ENCODE data around the gene RAPGEF4.

RAPGEF4 gene

DNA sequence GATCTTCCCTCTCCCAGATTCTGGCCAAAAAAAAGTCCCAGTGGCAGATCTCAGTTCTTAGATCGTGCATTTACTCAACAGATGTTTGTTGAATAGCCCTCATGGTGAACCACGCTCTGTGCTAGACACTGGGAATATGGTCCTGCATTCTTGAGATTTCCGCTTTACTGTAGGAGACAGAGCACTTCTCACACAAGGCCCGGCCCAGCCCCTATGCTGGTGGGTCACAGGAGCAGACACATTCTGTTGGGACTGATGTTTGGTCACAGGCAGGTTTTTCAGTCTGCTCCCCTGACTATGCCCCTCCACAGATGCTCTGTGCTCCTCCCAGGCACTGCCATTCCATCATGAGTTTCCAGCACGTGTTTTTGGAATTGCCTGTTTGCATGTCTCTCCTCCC, 110.9 kb downstream of the RAPGEF4 start:
- TF ChIP-seq, protein P1, sequence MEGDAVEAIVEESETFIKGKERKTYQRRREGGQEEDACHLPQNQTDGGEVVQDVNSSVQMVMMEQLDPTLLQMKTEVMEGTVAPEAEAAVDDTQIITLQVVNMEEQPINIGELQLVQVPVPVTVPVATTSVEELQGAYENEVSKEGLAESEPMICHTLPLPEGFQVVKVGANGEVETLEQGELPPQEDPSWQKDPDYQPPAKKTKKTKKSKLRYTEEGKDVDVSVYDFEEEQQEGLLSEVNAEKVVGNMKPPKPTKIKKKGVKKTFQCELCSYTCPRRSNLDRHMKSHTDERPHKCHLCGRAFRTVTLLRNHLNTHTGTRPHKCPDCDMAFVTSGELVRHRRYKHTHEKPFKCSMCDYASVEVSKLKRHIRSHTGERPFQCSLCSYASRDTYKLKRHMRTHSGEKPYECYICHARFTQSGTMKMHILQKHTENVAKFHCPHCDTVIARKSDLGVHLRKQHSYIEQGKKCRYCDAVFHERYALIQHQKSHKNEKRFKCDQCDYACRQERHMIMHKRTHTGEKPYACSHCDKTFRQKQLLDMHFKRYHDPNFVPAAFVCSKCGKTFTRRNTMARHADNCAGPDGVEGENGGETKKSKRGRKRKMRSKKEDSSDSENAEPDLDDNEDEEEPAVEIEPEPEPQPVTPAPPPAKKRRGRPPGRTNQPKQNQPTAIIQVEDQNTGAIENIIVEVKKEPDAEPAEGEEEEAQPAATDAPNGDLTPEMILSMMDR (IDR thresholded peaks at IDR 0.05; ENCODE audit: extremely low read depth, insufficient read depth, missing control alignments): no peak
- in situ Hi-C loops (cut with MboI; ENCODE audit: low pct_unique_long_range_greater_than_20kb, low sequenced_read_pairs, unreplicated experiment): no loop called here
- no peak for DNase-seq (ENCODE audit: low spot score)

DNA sequence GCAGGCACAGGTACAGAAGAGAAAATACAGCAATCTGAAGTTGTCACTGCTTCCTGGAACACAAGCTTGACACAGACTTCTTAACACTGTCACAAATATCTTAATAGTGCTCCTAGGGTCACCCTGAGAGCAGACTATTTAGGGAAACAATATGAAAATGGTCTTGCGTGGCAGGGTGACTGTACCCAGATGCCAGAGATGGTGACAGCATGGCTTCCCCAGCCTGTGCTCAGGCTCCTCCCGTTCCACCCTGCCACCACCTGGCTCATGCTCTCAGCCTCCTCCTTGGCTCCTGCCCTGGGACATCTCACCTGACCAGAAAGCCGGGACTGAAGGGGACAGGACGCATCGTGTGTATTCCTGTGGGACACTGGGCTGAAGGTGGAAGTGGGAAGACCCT, 111.5 kb downstream of the RAPGEF4 start:
- no peak for DNase-seq (ENCODE audit: low spot score)
- TF ChIP-seq, protein P1 (IDR thresholded peaks at IDR 0.05; ENCODE audit: extremely low read depth, insufficient read depth, missing control alignments): no peak
- in situ Hi-C loops (cut with MboI; ENCODE audit: low pct_unique_long_range_greater_than_20kb, low sequenced_read_pairs, unreplicated experiment): no loop called here

DNA sequence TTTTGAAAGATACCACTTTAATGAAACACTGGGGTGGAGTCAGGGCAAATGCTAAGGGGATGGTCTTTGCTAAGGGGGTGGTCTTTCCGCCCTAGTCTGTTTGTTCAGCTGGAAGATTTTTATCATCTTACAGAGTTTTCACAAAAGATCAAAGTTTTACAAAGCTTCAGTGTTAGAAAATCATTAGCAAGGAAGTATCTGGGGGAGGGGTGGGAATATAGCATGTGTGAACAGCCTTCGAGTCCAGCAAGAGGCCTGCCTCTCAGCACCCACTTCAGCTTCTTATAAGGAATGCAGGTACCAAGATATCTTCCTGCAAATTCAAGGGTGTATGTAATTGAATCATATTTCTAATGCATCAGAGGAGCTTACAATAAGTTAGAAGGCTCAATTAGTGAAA, 112.9 kb downstream of the RAPGEF4 start:
- DNase-seq (ENCODE audit: low spot score): no peak
- in situ Hi-C loops (cut with MboI; ENCODE audit: low pct_unique_long_range_greater_than_20kb, low sequenced_read_pairs, unreplicated experiment): no loop called here
- TF ChIP-seq, protein P1 (IDR thresholded peaks at IDR 0.05; ENCODE audit: extremely low read depth, insufficient read depth, missing control alignments): no peak

DNA sequence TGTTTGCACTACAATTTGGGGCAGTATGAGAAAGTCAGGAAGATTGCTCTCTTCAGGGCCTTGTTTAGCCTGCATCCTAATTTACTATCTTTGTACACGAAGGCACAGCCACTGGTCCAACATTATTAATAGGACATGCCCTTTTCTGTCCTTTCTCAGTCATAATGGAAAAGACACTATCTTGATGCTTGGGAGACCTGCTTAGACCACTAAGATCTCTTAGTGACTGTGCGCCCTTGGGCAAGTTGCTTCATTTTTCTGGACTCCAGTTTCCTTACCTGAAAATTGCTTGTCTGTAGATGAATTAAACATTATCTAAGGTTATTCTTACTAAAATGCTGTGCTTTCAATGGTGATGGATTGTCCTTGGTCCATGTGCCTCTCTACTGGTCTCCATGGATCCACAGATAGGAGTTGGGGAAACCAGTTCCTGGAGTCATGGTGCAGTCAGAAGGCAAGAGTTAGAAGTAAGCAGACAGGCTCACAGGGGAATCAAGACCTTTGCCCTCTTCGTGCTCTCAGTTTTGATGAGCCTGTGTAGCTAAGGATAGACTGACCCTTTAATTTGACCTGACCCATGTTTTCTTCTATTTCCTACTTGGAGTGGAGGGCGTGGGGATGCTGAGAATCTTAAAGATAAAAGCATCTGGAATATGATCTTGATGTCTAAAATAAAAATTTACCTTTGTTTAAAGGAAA, 114.0 kb downstream of the RAPGEF4 start:
- in situ Hi-C loops (cut with MboI; ENCODE audit: low pct_unique_long_range_greater_than_20kb, low sequenced_read_pairs, unreplicated experiment): no loop called here
- TF ChIP-seq, protein P1 (IDR thresholded peaks at IDR 0.05; ENCODE audit: extremely low read depth, insufficient read depth, missing control alignments): no peak

DNA sequence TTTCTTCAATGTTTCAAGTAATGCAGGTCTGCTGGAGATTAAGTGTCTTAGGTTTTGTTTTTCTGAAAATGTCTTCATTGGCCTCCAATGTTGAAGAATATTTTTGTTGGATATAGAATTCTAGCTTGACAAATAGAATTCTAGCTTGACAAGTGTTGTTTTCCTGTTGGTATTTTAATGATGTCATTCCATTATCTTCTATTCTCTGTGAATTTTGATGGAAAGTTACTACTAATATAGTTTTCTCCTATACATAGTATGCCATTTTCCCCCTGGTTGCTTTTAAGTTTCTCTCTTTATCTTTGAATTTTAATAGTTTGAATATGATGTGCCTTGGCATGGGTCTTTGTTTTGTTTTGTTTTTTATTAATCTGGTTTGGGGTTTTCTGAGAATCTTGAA, 119.9 kb downstream of the RAPGEF4 start:
- DNase-seq (ENCODE audit: low spot score): no peak
- TF ChIP-seq, protein P1 (IDR thresholded peaks at IDR 0.05; ENCODE audit: extremely low read depth, insufficient read depth, missing control alignments): no peak
- in situ Hi-C loops (cut with MboI; ENCODE audit: low pct_unique_long_range_greater_than_20kb, low sequenced_read_pairs, unreplicated experiment): no loop called here

More for the DNA sequence above, 114.0 kb downstream of the RAPGEF4 start:
- DNase-seq (ENCODE audit: low spot score): no peak

DNA sequence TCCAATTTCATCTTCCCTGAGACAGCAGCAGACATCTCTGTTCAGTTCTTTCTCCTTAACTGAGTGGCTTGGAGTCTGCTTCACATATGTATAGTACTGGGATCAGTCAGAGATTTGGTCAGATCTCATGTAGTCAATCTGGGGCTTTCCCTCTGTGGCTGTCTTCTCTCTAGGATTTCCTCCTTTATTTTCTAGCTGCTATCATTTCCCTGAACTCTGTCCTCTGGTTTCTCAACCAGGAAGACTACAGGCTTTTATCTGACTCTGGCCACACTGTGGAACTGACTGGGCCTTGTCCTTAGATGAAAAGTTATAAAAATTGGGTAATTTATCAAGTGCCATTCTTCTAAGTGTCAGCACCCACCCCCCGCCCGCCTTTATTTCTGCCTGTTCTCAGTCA, 121.0 kb downstream of the RAPGEF4 start:
- in situ Hi-C loops (cut with MboI; ENCODE audit: low pct_unique_long_range_greater_than_20kb, low sequenced_read_pairs, unreplicated experiment): no loop called here
- DNase-seq (ENCODE audit: low spot score): no peak
- TF ChIP-seq, protein P1 (IDR thresholded peaks at IDR 0.05; ENCODE audit: extremely low read depth, insufficient read depth, missing control alignments): no peak

DNA sequence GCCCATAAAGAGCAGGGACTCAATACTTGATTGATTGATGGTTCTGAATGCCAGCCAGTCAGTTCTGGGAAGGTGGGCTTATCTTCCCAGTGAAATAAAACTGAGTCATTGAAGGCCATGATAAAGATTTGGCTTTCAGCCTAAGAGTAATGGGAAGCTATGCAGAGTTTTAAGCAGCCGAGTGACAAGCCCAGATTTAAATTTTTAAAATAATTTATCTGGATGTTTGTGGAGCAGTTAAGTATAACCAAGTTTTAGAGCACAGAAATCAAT, 122.8 kb downstream of the RAPGEF4 start:
- no peak for DNase-seq (ENCODE audit: low spot score)
- TF ChIP-seq, protein P1 (IDR thresholded peaks at IDR 0.05; ENCODE audit: extremely low read depth, insufficient read depth, missing control alignments): no peak
- in situ Hi-C loops (cut with MboI; ENCODE audit: low pct_unique_long_range_greater_than_20kb, low sequenced_read_pairs, unreplicated experiment): no loop called here
